Hematopoietic multipotent progenitor cell treated with erythropoietin and hydrocortisone succinate and interleukin-3 and kit ligand, for 6 days (in vitro differentiated cells): ENCODE measurements around the gene HDAC3.

ENCODE experiments used
- DNase-seq: peaks from one replicate; pipeline ENCODE4 v3.0.0-alpha.2; 2015

The HDAC3 gene

DNA sequence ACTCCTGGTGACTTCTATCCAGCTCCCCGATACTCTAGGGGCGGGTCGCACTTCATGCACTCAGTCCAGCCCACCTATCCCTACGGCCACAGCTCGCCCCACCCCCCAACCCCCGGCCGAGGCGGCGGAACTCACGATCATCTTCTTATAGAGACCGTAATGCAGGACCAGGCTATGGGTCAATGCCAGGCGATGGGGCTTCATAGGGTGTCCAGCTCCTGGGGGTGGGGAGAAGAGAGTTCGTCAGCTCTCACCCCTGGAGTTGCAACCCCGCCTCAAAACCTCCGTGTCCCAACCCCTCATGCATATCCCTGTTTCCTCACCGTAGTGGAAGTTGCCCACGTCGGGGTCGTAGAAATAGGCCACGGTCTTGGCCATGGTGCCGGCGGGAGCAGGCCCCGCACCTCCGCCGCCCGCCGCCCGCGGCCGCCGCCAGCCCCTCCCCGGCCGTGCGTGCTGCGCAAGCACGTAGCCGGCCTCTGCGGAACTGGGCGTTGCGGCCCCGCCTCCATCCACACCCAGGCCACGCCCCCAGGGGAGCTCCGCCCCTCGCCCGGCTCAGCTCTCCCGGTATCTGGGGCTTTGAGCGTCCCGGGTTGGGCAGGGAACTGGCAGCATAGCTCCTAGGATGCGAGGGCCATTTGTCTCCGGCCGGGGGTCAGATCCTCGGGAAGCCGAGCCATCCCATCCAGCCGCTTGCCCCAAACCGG, at the start of gene HDAC3, which contains the start of gene RELL2:
Gene HDAC3, minus strand, starts transcription at position 437 of the 710 bp plus-strand sequence. Its CDS starts 59 bp downstream, at position 378.
Gene RELL2, plus strand, starts transcription at position 585 of the 710 bp plus-strand sequence. CDS start 1,229 bp downstream, outside the sequence.
- peak; percentile 93 for DNase-seq

DNA sequence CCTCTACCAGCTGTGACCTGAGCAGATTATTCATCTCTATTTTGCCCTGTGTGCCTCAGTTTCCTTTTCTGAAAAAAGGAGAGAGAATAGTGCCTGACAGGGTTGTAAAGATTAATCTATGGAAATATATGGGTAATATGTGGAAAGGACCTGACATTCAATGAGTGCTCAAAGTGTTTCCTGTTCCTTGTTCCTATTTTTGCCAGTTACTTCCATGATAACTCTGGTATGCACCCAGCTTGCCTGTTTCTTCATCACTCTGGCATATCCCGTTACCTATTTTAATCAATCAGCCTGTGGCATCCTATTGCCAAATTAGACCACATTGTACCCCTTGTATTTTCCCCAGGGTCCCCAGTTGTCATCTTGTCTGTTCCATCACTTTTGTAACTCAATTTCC, 48.9 kb upstream of the HDAC3 start:
- DNase-seq: no peak

DNA sequence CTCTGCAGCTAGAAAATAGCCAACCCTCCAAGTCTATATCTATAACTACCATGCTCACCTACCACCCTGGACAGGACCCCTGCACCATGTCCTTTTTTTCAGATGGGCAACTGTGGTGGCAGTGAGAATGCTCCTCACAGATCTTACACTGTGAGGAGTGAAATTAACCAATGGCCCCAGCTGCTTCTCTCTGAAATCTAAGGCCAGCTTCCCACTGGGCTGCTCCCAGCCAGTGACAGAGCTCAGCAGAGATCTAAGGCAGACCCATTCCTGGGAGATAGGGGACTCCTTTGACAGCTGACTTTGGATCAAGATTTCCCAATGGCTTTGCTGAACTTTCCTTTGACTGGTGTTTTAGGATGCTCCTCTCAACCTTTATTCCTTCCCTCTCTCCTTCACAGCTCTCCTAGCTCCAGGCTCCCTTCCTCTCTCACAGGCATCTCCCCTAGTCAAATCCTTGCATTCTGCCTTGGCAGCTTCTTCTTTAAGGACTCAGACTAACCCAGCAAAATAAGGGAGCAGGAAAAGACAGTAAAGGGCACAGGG, 47.0 kb upstream of the HDAC3 start:
- no peak for DNase-seq

DNA sequence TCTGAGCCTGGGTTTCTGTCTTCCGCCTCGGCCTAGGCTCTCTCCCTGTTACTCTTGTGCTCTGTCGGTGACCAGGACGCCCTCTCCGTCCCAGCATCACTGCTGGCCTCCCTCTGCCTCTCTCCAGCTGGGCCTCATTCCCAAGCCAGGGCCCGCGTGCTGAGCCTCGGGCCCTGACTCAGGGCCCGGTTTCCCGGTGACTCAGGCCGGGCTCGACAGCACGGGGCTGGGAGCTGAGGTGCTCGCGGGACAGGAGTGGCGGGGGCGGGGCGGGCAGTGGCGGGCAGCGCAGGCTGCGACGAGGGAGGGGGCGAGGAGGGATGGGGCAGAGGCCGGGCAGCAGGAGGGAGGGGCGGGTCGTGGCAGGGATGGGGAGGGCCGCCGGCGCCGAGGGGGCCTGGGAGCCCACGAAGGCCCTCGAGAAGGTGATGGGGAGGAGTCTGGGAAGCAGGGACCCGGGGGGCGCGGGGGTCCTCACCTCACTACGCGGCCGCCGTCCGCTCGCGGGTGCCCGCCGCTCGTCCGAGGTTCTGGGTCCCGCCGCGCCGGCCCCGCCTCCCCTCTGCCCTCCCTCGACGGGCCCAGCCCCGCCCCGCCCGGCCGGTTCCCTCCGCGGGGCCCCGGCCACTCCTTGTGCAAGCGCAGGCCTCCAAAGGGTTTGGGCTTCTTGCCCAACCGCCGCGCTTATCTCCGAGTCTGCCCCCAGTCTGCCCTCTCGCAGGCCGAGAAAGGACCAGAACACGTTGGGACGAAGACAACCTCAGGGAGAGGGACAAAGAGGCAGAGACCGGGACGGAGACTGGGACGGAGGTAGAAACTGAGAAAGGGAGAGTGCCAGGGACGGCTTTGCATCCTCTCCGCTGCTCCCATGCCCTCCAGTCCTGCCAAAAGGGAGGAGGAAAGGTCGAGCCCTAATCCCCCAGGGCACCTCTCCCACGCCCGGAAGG, 45.3 kb upstream of the HDAC3 start, which contains the start of gene ARAP3:
Gene ARAP3, minus strand, starts transcription at position 536 of the 947 bp plus-strand sequence. CDS start 1,744 bp downstream, outside the sequence.
- peak; percentile 89 for DNase-seq

DNA sequence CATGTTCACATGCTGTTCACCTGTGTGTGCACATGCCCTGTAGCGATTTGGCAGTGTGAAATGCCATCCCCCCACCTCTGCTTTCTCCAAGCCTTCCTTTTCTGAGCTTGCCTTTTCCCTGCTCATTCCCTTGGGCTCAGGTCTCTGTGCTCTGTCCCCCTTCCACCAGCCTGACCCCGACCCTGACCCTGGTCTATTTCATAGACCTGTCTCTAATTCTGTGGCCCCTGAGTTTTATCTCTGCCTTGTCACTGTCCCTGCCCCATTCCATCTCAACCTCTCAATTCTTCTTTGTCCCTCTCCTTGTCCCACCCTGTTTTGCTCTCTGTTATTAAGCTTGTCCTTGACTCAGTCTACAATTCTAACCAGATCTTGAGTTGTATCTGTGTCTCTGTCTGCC, 44.6 kb upstream of the HDAC3 start:
- no peak for DNase-seq

DNA sequence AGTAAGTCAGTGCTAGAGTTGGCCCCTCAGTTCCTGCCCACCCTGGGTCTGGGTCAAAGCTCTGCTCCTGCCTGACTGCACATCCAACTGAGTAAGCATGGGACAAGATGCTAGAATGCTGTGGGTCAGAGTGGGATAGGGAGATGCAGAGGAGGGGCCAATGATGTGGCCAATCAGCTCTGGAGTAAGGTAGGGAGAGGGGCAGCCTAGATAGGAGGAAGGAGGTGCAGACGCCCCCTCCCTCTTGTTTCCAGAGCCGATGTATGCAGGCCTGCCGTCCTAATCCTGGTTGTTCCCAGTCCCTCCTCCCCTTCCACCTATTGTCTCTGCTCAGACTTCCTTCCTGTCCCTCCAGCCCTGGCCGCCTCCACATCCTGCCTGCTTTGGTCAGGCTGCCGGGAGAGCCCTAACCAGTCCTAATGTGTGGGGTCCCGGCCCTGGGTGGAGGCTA, 44.1 kb upstream of the HDAC3 start:
- no peak for DNase-seq

DNA sequence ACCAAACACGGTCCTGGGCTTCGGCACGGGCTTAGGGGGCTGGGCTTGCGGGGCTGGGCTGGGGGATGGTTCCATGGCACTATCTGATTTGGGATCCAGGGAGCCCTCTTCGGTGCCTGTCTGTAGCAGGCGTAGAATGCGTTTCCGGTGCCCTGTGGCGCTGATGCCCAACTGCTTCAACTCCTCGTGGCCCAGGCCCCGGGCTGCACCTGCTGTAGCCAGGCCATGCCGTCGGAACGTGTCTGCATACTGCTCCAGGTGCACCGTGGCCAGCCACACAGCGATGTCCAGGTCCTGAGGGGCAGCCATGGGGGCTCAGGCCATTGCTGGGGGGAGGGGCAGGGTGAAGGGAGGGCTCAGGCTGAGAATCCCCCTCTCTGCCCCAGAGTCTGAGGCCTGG, 43.5 kb upstream of the HDAC3 start:
- DNase-seq: no peak

DNA sequence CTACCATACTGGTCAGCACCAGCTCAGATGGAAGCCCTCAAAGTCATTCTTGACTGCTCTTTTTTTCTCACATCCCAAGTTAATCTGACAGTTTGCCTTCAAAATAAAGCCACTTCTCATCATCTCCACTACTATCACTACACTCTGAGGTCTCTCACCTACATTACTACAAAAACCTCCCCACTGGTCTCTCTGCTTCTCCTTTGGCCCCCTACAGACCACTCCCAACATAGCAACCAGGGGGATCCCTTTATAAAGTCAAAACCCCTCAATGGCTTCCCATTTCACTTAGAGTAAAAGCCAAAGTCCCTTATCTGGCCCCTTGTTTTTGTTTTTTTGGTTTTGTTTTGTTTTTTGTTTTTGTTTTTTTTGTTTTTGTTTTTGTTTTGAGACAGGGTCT, 40.8 kb upstream of the HDAC3 start:
- DNase-seq: peak; percentile 36

DNA sequence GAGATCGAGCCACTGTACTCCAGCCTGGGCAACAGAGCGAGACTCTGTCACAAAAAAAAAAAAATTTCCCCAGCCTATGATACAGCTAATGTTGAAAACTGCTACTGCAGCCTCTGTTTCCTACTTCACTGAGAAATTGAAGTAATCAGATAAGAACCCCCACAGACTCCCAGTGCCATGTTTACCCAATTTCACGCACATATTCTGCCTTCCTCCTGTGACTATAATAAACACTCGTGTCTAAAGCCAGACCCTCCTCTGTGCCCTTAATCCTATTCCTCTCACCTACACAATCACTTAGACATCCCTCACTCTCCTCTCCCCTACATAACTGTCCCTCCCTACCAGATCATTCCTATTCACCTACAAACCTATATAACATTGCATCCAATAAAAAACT, 39.0 kb upstream of the HDAC3 start:
- no peak for DNase-seq

DNA sequence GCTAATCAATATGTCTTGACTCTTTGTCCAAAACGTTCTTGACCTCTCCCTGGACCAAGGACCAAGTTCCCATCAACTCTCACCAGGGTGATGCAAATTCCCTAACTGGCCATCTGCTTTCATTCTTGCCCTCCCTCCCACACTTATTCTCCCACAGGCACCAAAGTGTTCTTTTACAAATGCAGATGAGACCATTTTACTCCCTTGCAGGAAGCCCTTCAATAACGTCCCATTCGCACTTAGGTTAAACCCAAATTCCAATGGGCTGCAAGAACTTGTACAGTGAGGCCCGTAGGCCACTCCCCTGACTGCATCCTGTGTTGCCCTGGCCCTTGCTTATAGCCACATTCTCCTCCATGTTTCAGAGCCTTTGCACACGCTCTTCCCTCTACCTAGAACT, 38.1 kb upstream of the HDAC3 start:
- no peak for DNase-seq

DNA sequence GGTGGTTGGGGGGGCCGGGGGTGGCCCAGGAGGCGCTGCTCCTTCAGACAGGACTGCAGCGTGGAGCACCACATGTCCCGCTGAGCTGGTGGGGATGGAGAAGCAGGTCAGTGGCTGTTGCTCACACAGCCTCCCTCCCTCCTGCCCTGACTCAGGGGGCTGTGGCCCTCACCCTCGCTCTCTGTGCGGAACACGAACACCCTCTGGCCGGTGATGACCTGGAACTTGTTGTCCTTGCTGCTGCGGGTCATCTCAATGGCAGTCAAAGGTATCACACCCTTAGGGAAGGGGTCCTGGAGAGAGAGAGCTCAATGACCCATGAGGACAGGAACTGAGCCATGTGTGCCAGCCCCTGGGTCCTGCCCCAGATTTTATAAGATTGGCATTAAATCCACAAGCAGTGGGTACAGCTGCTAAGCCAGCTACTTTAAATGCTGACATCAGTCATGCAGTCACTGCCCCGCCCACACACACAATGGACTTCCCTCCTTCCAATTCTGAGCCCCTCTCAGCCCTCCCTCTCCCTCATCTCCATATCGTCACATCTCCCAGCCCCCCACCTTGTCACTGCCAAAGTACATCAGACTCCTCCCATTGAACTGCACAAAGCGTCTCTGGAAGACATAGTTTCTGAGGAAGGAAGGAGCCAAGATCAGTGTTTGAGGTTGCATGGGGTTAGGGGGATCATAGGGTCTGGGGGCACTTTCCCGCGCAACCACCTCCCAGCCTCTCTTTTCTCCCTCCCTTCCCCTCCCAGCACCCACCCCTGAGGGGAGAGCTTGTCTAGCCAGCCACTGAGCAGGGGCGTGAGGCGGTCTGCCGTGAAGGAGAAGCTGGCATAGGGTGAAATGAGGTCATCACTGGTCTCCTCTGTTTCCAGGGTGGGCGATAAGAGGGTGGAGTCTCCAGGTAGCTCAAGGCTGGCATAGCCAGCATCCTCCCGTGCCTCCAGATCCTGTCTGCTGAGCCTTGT, 36.5 kb upstream of the HDAC3 start:
- DNase-seq: no peak

DNA sequence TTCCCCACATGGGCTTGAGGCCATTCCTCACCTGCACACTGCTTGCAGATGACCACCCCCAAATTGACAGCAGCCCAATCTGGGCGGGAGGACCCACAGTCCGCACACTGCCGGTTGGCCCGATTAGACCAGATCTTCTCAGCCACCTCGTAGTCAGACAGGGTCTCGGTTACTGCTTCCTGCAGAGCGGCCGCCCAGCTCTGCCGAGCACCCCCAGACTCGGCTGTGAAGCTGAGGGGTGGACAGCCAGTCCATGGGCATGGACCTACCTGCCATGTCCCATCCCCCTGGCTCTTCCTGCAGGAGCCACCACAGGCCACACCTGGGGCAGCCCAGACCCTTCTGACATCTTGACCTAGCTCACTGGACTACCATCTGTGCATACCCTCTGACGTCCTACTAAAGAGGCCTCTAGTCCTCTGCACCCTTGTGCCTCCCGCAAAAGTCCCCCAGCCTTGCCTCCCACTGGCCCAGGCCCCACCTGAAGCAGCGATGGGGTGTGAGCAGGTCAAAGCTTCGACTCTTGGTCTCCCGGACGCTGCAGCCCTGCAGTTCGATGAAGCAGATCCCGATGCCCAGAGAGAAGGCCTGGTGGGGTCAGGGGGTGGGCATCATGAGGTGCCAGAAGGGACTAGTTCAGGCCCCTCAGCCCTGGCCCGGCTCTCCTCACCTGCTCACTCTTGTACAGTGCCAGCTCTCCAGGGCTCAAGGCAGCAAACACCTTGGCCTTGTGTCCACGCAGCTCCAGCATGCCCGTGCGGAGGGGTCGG, 35.6 kb upstream of the HDAC3 start:
- no peak for DNase-seq

DNA sequence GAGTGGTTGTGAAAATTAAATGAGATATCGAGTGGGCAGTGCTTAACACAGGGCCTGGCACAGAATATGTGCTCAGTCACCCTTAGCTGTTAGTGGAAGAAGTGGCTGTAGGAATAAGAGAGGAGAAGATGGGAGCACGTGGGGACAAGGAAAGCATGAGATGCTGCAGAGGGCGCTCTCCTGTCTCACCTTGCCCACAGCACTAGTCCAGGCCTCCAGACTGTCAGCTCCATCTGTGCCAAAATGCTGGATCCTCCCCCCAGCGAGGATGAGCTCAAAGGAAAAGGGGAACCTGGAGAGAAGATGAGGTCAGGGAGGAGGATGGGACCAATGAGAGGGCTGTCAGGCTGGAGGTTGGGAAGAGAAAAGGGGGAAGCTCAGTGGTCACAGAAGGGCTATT, 32.9 kb upstream of the HDAC3 start:
- no peak for DNase-seq

DNA sequence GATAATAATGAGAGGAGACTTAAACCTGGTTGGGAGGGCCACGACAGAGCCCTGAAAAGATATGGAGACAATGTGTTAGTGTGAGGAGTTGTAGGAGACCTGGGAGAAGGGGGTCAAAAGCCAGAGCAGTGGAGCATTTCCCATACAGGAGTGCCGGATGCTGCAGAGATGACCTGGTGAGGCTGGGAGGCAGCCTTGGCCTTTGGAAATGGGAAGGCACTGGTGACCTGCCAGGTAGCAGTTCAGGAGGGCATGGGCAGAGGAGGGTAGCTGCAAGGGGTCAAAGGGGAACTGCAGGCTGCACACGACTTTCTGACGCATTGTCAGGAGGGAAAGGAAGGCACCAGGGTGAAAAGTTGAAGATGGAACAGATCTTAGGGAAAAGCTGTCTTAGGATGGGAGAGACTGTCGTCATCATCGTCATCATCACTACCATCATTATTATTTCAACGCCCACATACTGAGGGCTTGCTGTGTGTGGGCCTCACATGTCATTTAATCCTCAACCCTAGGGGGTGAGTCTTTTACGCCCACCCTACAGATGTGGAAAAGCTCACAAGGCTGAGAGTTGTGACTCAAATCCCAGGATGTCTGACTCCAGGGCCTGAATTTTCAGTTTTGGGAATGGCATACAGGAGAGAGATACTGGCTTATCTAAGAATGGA, 32.1 kb upstream of the HDAC3 start:
- no peak for DNase-seq

DNA sequence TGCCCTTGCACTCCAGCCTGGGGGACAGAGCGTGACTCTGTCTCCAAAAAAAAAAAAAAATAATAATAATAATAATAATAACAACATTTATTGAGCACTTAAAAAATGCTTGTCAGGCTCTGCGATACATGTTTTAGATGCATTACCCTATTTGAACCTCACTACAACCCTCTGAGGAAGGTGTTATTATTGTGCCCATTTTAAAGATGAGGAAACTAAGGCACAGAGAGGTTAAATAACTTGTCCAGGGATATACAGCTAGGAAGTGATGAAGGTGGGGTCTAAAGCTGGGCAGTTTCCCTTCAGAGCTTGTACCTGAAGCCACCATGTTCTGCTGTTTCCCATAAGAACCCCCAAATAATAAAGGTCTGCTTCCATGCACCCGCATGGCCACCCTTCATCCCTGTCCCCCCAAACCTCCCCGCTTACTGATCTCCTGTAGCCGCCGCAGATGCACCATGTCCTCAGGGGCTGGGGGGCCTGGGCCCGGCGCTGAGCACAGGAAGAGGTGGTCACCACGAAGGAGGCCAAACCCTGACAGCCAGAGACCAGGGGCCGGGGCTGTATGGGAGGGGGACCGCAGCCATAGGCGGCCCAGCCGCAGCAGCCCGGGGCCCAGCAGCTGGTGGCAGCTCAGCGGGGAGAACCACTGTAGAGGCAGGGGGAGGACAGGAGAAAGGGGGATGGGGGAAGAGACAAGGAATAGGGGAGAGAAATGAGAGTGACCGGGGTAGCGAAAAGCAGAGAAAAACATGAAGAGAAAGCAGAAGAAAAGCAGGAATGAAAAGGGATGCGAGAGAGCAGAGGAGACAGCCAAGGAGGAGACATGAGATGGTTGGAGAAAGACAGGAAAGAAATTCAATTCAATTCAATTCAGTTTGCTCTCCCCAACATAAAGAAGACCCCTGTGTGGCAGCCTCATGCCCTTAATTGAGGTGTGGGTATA, 29.6 kb upstream of the HDAC3 start:
- DNase-seq: no peak

DNA sequence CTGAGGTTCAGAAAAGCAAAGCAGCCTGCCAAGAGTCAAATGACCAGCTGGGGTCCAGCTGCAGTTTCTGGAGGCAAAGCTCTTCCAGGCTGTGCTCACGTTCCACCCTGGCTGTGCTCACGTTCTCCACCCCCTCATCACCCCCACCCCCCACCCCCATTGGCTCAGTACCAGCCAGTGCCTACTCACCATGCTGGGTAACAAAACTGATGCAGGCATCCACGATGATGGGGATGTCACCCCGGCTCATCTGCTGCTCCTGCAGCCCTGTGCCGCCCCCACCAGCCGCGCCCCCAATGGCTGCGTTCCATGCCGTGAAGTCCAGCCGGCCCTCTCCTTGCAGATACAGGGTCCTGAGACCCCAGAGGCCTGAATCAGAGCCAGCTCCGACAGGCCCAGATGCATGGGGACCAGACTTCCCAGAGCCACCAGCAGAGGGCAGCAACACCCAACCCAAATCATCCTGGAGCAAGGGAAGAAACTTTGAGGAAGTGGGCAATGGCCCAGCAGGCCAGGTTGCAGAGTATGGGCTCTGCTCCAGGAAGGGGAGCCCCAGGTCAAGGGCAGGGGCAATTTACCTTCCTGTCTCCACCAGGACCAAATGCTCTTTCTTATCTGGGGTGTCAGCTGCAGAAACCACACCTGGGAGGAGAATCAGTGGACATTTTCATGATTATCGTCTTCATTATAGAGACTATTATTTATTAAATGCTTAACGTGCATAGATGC, 28.2 kb upstream of the HDAC3 start:
- peak; percentile 82 for DNase-seq

DNA sequence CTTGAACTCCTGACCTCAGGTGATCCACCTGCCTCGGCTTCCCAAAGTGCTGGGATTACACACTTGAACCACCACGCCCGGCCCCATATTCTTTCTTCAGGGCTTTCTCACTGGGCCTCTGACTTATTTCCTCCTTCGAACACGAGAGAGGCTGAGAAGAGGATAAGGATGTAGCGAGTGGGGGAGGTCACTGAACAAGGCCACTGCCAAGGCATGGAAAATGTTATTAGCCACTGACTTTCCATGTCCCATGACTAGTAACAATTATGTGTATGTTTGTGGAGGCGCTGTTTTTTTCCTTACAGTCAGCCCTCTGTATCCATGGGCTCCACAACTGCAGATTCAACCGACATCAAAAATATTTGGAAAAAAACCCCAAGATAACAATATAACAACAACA, 26.9 kb upstream of the HDAC3 start:
- DNase-seq: no peak

DNA sequence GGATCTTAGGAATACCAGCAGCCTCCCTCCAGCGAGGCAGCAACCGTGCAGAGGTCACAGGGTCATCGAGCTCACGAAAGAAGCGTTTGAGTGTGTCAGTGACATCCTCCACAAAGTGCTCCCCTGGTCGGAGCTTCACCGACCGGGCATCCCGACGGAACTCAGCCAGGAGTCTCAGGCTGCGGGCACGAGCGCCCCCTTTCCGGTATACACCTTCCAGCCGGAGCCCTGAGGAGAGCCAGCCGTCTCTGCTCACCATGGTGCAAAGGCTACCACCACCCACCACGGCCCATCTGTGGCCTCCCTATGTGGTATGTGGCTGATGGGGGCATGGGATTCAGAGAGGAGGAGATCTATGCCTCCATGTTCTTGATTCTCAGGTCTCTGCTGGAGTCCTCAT, 25.4 kb upstream of the HDAC3 start:
- DNase-seq: no peak
